ENCODE results near the gene C9orf152. TPM values are rescaled to one million over a fixed set of nuclear protein-coding genes. Genes with fewer than 3 reads are reported as not detected.
A peak's percentile ranks its signal among the peaks of the same experiment; 100 is the strongest.

C9orf152 gene
- total and polyA plus RNA-seq, 5 experiments from 2014 or later, result not detected

DNA sequence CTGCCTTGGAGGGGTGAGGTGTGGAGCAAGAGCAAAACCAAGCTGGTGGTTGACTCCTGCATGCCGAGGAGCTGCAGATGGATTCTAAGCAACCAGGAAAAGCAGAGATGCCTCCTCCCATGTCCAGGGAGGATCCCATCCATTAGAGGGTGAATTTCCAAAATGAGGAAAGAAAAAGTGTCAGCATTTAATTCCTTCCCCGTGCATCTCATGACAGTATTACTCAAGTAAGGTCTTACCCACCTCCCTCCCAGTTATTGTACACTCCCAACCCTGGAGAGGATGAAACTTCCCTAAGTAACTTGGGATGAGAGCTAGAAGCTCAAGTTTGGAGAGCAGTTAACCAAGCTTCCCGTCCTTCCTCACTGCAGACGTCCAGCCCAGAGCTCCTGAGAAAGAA, 19.9 kb downstream of the C9orf152 start:
- POLR2A ChIA-PET, result no interaction called here
- Mint-ChIP-seq H3K27ac (no peak overlapping the region), H3K27me3 (peaks cover 0 to 4% (median 0%) of the 10 kb centered on the region in 5 donors), H3K36me3 (no peaks in the 10 kb centered on the region), H3K4me1 (peaks cover 0 to 10% (median 4%) of the 10 kb centered on the region in 4 donors), H3K4me3 (no peak overlapping the region), H3K9me3 (no peaks in the 10 kb centered on the region)
- ATAC-seq (no peak), DNase-seq (no peak)

DNA sequence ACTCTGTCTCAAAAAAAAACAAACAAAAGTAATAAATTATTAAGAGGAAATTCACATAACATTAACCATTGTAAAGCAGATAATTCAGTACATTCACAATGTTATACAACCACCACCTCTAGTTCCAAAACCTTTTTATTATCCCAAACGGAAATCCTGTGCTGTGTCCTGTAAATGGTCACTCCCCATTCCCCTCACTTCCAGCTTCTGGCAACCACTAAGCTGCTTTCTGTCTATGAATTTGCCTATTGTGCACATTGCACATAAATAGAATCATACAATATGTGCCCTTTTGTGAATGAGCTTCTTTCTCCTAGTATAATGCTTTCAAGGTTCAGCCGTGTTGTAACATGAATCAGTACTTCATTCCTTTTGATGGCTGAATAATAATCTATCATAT, 20.8 kb downstream of the C9orf152 start:
- no peak for ATAC-seq
- Mint-ChIP-seq H3K4me1 (peaks cover 0 to 10% (median 4%) of the 10 kb centered on the region in 4 donors), H3K27me3 (peaks cover 0 to 4% (median 0%) of the 10 kb centered on the region in 5 donors), H3K36me3 (no peaks in the 10 kb centered on the region), H3K27ac (no peak overlapping the region), H3K4me3 (no peak overlapping the region), H3K9me3 (no peaks in the 10 kb centered on the region)
- POLR2A ChIA-PET, result no interaction called here
- DNase-seq, result no peak

GRCh38 chr9:110186254-110186653, 21.7 kb downstream of the C9orf152 start:
- POLR2A ChIA-PET, result no interaction called here
- Mint-ChIP-seq H3K4me1 (peaks cover 0 to 10% (median 4%) of the 10 kb centered on the region in 4 donors), H3K4me3 (no peak overlapping the region), H3K9me3 (no peaks in the 10 kb centered on the region), H3K27ac (no peak overlapping the region), H3K36me3 (no peaks in the 10 kb centered on the region), H3K27me3 (peaks cover 0 to 4% (median 0%) of the 10 kb centered on the region in 5 donors)
- DNase-seq (no peak), ATAC-seq (no peak)

DNA sequence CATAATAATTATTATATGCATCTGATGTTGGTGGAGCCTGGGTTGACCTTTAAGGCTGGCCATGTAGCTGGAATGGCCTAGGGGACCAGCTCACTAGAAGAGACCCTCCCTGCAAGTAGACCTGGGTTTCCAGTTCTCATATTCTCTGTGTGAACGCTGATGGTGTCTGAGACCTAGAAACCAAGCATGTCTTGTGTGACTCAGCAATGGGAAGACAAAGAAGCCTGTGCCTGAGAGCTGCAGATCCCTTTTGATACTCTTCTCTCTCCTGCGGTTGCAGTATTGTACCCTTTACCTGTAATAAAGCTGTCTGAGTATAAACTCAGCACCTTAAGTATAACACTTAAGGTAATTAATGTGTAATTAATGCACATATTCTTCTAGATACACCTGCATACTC, 22.2 kb downstream of the C9orf152 start:
- H3K4me3 Mint-ChIP-seq, result no peak overlapping the region
- POLR2A ChIA-PET, result no interaction called here
- ATAC-seq (no peak), DNase-seq (no peak)
- no peaks in the 10 kb centered on the region for H3K36me3 Mint-ChIP-seq
- peaks cover 0 to 10% (median 4%) of the 10 kb centered on the region in 4 donors for H3K4me1 Mint-ChIP-seq
- H3K9me3 Mint-ChIP-seq, result peaks cover 0 to 4% (median 0%) of the 10 kb centered on the region in 9 donors
- H3K27me3 Mint-ChIP-seq, result peaks cover 0 to 4% (median 0%) of the 10 kb centered on the region in 5 donors
- H3K27ac Mint-ChIP-seq, result no peak overlapping the region

DNA sequence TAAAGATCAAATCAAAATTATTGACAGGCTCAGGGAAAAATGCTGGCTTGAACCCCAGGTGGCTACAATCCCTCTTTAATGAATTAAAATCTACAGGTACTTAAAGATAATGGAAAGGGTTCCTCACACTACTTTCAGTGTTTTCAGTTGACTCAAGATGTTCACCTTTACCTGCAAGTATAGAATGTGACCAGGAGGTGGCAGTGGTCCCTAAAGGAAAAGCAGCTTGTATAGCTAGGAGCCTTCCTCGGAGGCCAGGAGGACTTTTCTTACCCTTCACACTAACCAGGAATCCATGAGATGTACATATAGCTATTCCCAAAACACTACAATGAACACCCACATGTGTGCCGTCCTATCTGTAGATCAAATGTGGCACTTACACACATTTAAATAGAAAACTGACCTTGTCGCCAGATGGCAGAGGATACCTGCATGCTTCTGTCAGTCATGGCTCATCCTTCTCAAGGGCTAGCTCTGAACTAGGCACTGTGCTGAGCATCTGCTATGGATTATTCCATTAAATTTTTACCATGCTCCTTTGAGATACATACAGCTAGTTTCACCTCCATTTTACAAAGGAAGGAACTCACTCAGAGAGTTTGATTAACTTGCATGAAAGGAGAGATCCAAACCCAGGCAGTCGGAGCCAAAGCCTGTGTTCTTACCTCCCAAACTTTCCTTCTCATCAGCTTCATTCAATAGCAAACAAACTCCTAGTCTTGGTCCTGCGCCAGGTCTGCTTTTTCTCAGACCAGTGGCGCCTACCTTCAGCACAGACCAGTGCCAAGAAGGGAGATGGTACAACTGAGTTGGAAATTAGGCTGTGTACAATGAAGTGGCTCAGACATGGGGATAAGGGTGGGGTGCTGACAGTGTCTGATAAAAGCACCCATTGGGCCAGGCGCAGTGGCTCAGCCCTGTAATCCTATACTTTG, 24.5 kb downstream of the C9orf152 start:
- H3K27me3 Mint-ChIP-seq, result peaks cover 0 to 4% (median 0%) of the 10 kb centered on the region in 5 donors
- ATAC-seq, result no peak
- no peaks in the 10 kb centered on the region for H3K36me3 Mint-ChIP-seq
- peak in 7 of 10 donors; percentile 9 to 35 (median 27) for DNase-seq
- H3K4me3 Mint-ChIP-seq, result no peak overlapping the region
- peak overlapping the region in 1 of 10 donors; percentile 6 for H3K27ac Mint-ChIP-seq
- H3K9me3 Mint-ChIP-seq, result peaks cover 0 to 9% (median 4%) of the 10 kb centered on the region in 9 donors
- POLR2A ChIA-PET, result no interaction called here
- H3K4me1 Mint-ChIP-seq, result peaks cover 0 to 4% (median under 1%) of the 10 kb centered on the region in 4 donors

GRCh38 chr9:110180511-110181434, 27.2 kb downstream of the C9orf152 start:
- POLR2A ChIA-PET, result no interaction called here
- Mint-ChIP-seq H3K27ac (no peak overlapping the region), H3K4me3 (no peak overlapping the region), H3K9me3 (peaks cover 0 to 9% (median 4%) of the 10 kb centered on the region in 9 donors), H3K27me3 (peaks cover 0 to 4% (median 0%) of the 10 kb centered on the region in 5 donors), H3K36me3 (no peaks in the 10 kb centered on the region), H3K4me1 (peaks cover 0 to 4% (median under 1%) of the 10 kb centered on the region in 4 donors)
- no peak for ATAC-seq
- no peak for DNase-seq

GRCh38 chr9:110179734-110180133, 28.2 kb downstream of the C9orf152 start:
- peaks cover 0 to 4% (median under 1%) of the 10 kb centered on the region in 4 donors for H3K4me1 Mint-ChIP-seq
- H3K9me3 Mint-ChIP-seq, result peaks cover 0 to 9% (median 4%) of the 10 kb centered on the region in 9 donors
- POLR2A ChIA-PET, result no interaction called here
- H3K27ac Mint-ChIP-seq, result no peak overlapping the region
- no peak for ATAC-seq
- H3K4me3 Mint-ChIP-seq, result no peak overlapping the region
- no peaks in the 10 kb centered on the region for H3K36me3 Mint-ChIP-seq
- H3K27me3 Mint-ChIP-seq, result peaks cover 0 to 4% (median 0%) of the 10 kb centered on the region in 5 donors
- no peak for DNase-seq

- H3K36me3 Mint-ChIP-seq, result no peaks in the 10 kb centered on the region
- no peak for DNase-seq
- peaks cover 0 to 7% (median 6%) of the 10 kb centered on the region in 5 donors for H3K27me3 Mint-ChIP-seq
- no peak for ATAC-seq
- peaks cover 3 to 6% (median 5%) of the 10 kb centered on the region in 4 donors for H3K4me1 Mint-ChIP-seq
- H3K27ac Mint-ChIP-seq, result peak overlapping the region in 1 of 10 donors; percentile 5
- H3K4me3 Mint-ChIP-seq, result no peak overlapping the region
- H3K9me3 Mint-ChIP-seq, result peaks cover 0 to 9% (median 4%) of the 10 kb centered on the region in 9 donors
- POLR2A ChIA-PET, result no interaction called here
These were observed 29.7 kb downstream of the C9orf152 start for GRCh38 chr9:110178281-110178680.

- Mint-ChIP-seq H3K4me1 (peaks cover 3 to 14% (median 5%) of the 10 kb centered on the region in 4 donors), H3K27me3 (peaks cover 0 to 7% (median 6%) of the 10 kb centered on the region in 5 donors), H3K4me3 (no peak overlapping the region), H3K36me3 (no peaks in the 10 kb centered on the region), H3K27ac (no peak overlapping the region), H3K9me3 (peaks cover 0 to 2% (median 0%) of the 10 kb centered on the region in 9 donors)
- ATAC-seq (no peak), DNase-seq (no peak)
- POLR2A ChIA-PET, result no interaction called here
These were observed 32.5 kb downstream of the C9orf152 start for GRCh38 chr9:110175275-110175968.

DNA sequence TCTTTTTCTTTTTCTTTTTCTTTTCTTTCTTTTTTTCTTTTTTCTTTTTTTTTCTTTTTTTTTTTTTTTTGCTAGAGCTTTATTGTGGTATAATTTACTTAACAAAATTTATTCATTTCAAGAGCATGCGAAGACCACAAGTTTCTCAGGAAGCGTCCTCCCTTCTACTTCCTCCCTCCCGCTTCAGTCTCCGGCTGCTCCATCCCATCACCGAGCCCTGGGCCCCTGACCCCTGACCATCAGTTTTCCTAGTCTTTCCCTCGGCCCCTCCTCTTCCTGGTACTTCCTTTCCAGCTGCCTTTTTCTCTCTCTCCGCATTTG, 34.7 kb downstream of the C9orf152 start:
- no peak for DNase-seq
- Mint-ChIP-seq H3K4me3 (peak overlapping the region in 3 of 10 donors; percentile 3 to 64 (median 44)), H3K4me1 (peaks cover 3 to 14% (median 5%) of the 10 kb centered on the region in 4 donors), H3K27me3 (peaks cover 0 to 7% (median 6%) of the 10 kb centered on the region in 5 donors), H3K27ac (peak overlapping the region in 1 of 10 donors; percentile 83), H3K36me3 (no peaks in the 10 kb centered on the region), H3K9me3 (no peaks in the 10 kb centered on the region)
- no peak for ATAC-seq
- POLR2A ChIA-PET, result no interaction called here

DNA sequence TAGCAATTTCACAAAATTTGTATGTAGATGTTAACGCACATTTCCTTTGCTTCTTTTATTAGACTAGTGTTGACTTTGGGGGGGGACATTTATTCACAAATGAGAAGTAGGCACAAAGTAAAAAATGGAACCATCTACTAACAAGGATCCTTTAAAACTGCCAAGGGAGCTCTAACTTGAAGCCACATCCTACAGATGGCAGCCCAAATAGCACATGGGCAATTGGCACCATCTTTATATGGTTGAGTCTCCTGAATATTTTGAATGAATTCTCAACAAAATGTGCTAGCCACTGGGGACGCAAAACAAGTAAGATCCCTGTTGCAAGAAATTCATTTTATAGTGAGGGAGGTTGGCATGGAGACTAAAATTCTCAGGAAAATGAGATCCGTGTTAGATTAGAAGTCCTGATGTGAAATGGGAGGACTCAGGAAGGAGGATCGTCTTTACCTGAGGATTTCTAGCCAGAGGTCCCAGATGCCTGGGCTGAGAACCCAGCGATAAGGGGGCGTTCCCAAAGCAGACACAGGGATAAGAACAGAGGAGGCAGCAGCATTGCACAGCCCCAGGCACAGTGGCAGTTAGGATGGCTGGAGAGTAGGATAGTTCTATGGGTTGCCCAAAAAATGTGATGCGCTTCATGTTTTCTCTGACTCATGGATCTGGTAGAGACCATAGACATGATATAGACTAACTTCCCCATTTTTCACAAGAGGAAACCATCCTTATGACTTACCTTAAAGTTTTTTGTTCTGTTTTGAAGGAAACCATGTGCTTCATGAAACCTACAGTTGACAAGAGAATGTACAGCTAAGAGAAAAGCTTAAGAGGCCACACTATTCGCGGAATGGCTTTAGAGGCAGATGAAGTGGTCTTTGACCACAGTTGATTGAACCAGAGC, 37.4 kb downstream of the C9orf152 start:
- peaks cover 0 to 7% (median 4%) of the 10 kb centered on the region in 5 donors for H3K27me3 Mint-ChIP-seq
- ATAC-seq, result no peak
- no peaks in the 10 kb centered on the region for H3K36me3 Mint-ChIP-seq
- no peak overlapping the region for H3K4me3 Mint-ChIP-seq
- DNase-seq, result no peak
- H3K27ac Mint-ChIP-seq, result no peak overlapping the region
- H3K4me1 Mint-ChIP-seq, result peaks cover 3 to 14% (median 5%) of the 10 kb centered on the region in 4 donors
- H3K9me3 Mint-ChIP-seq, result no peaks in the 10 kb centered on the region
- POLR2A ChIA-PET, result no interaction called here
